Measurements from ENCODE around the gene ARL13B. TPM values are rescaled to one million over a fixed set of nuclear protein-coding genes. Genes with fewer than 3 reads are reported as not detected.
A peak's percentile ranks its signal among the peaks of the same experiment; 100 is the strongest.

The ARL13B gene
- total and polyA plus RNA-seq, 2 of the 13 experiments (the other 11 are each of a cell fraction or from before 2014, with no cell fraction given) = 2.2 to 9.6 TPM

- TF ChIP-seq THAP9 (CRISPR knock-in tag; IDR thresholded peaks at IDR 0.05; ENCODE audit: borderline replicate concordance) = peak; percentile 87; the same call in 1 of the 2 replicates
- TF ChIP-seq HIVEP1 (CRISPR knock-in tag; IDR thresholded peaks at IDR 0.05) = no peak
- 0 out of 2 replicates have a peak, but pooled peaks have one; percentile 71 for TF ChIP-seq IRF9 (CRISPR knock-in tag; IDR thresholded peaks at IDR 0.05; ENCODE audit: borderline replicate concordance)
- no peak for TF ChIP-seq TSC22D2 (CRISPR knock-in tag; IDR thresholded peaks at IDR 0.05; ENCODE audit: borderline replicate concordance)
- no peak for TF ChIP-seq ZSCAN12 (CRISPR knock-in tag; IDR thresholded peaks at IDR 0.05)
- TF ChIP-seq U2AF2 (IDR thresholded peaks at IDR 0.05; ENCODE audit: low read depth, low read length) = peak; percentile 49; the same call in 1 of the 2 replicates
- no peak for TF ChIP-seq HOXA7 (CRISPR knock-in tag; IDR thresholded peaks at IDR 0.05)
- no peak for TF ChIP-seq NONO (IDR thresholded peaks at IDR 0.05)
- TF ChIP-seq NONO (CRISPR knock-in tag; conservative IDR thresholded peaks at IDR 0.05) = no peak
- TF ChIP-seq, protein P1, sequence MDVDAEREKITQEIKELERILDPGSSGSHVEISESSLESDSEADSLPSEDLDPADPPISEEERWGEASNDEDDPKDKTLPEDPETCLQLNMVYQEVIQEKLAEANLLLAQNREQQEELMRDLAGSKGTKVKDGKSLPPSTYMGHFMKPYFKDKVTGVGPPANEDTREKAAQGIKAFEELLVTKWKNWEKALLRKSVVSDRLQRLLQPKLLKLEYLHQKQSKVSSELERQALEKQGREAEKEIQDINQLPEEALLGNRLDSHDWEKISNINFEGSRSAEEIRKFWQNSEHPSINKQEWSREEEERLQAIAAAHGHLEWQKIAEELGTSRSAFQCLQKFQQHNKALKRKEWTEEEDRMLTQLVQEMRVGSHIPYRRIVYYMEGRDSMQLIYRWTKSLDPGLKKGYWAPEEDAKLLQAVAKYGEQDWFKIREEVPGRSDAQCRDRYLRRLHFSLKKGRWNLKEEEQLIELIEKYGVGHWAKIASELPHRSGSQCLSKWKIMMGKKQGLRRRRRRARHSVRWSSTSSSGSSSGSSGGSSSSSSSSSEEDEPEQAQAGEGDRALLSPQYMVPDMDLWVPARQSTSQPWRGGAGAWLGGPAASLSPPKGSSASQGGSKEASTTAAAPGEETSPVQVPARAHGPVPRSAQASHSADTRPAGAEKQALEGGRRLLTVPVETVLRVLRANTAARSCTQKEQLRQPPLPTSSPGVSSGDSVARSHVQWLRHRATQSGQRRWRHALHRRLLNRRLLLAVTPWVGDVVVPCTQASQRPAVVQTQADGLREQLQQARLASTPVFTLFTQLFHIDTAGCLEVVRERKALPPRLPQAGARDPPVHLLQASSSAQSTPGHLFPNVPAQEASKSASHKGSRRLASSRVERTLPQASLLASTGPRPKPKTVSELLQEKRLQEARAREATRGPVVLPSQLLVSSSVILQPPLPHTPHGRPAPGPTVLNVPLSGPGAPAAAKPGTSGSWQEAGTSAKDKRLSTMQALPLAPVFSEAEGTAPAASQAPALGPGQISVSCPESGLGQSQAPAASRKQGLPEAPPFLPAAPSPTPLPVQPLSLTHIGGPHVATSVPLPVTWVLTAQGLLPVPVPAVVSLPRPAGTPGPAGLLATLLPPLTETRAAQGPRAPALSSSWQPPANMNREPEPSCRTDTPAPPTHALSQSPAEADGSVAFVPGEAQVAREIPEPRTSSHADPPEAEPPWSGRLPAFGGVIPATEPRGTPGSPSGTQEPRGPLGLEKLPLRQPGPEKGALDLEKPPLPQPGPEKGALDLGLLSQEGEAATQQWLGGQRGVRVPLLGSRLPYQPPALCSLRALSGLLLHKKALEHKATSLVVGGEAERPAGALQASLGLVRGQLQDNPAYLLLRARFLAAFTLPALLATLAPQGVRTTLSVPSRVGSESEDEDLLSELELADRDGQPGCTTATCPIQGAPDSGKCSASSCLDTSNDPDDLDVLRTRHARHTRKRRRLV (CRISPR knock-in tag; IDR thresholded peaks at IDR 0.05) = no peak
- peak; percentile 88 for TF ChIP-seq ZNF687 (CRISPR knock-in tag; IDR thresholded peaks at IDR 0.05)
- TF ChIP-seq SRSF9 (IDR thresholded peaks at IDR 0.05; ENCODE audit: borderline replicate concordance, insufficient read depth, low read depth, low read length, poor library complexity, severe bottlenecking) = no peak
- peak; percentile 27; the same call in 1 of the 2 replicates for TF ChIP-seq ZNF644 (CRISPR knock-in tag; IDR thresholded peaks at IDR 0.05; ENCODE audit: low read depth)
- TF ChIP-seq RFX1 (IDR thresholded peaks at IDR 0.05) = no peak
- peak; percentile 89 for TF ChIP-seq SIN3A (IDR thresholded peaks at IDR 0.05; ENCODE audit: borderline replicate concordance, low read depth, low read length)
Observed at GRCh38 chr3:94062513-94063404, 82.8 kb downstream of the ARL13B start, which contains the start of the genes DHFR2 and NSUN3 (continued).
